Thymus (tissue), 11 donors: ENCODE results near the gene GALNTL6. TPM values are rescaled to one million over a fixed set of nuclear protein-coding genes. Genes with fewer than 3 reads are reported as not detected.

ENCODE experiments used
- DNase-seq, 9 donors: peaks; one replicate each; pipeline ENCODE4 v3.0.0-alpha.2; 2013; ENCODE audit warnings: low spot score in 9 of 9, low read depth in 6 of 9, missing footprints in 1 of 9
- H3K27ac ChIP-seq, 2 donors: one replicate each; pipeline ENCODE4 v1.5.1; 2013; ENCODE audit warnings: control low read depth in 1 of 2, low read depth in 1 of 2, low read length in 1 of 2, mild to moderate bottlenecking in 1 of 2, moderate library complexity in 1 of 2
- H3K27me3 ChIP-seq, 2 donors: one replicate each; pipeline ENCODE4 v1.5.1; 2013; ENCODE audit warnings: low read length in 1 of 2; ENCODE audit not compliant: control insufficient read depth in 2 of 2, insufficient read depth in 1 of 2
- H3K36me3 ChIP-seq, 2 donors: one replicate each; pipeline ENCODE4 v1.5.1; 2013; ENCODE audit warnings: low read length in 1 of 2, mild to moderate bottlenecking in 1 of 2, moderate library complexity in 1 of 2; ENCODE audit not compliant: control insufficient read depth in 2 of 2, insufficient read depth in 2 of 2
- H3K4me1 ChIP-seq, 2 donors: one replicate each; pipeline ENCODE4 v1.5.1; 2013; ENCODE audit warnings: low read length in 2 of 2; ENCODE audit not compliant: control insufficient read depth in 2 of 2, insufficient read depth in 2 of 2
- H3K4me3 ChIP-seq, 2 donors: one replicate each; pipeline ENCODE4 v1.5.1; 2013; ENCODE audit warnings: low read length in 2 of 2, control low read depth in 1 of 2, mild to moderate bottlenecking in 1 of 2
- H3K9me3 ChIP-seq, 2 donors: one replicate each; pipeline ENCODE4 v1.5.1; 2013; ENCODE audit warnings: low read length in 1 of 2, mild to moderate bottlenecking in 1 of 2; ENCODE audit not compliant: control insufficient read depth in 2 of 2, insufficient read depth in 1 of 2
- WGBS: extraction: QIAGEN DNeasy Blood & Tissue Kit; methylation state at CpG from one replicate; pipeline ENCODE4 v1.1.7; 2013; 5-methylcytosine and 5-hydroxymethylcytosine counted together
- polyA plus RNA-seq: library from polyadenylated mRNA; stranded (reverse); fragments of 200-250 nt; gene quantifications from one replicate; pipeline ENCODE4 v1.2.3, GENCODE V29; 2013
- total RNA-seq: library from RNA; stranded (reverse); fragments of 120-200 nt; gene quantifications from one replicate; pipeline ENCODE4 v1.2.4, GENCODE V29; 2013
- donor health status: healthy.

GALNTL6 gene
- total and polyA plus RNA-seq, 2 donors = 0.05 TPM

DNA sequence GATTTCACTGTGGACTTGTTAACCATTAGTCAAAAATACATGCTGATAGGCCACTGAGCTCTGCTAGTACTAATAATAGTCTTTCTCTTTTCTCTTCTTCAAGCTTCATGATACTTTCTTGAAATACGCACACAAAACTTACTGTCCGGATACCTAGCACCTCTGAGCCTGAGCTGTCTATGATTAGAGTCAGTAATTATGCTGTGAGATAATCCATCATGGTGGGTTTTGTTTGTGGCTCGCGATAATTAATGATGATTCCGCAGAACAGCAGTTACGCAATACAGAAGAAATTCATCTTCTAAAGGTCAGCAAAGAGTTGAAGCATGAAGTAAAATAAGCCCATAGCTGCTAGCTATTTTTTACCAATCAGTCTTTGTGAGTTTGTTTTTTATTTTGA, 843.9 kb downstream of the GALNTL6 start:
- Histone ChIP-seq H3K36me3 (no peaks in the 10 kb centered on the region), H3K27me3 (no peaks in the 10 kb centered on the region), H3K4me1 (no peaks in the 10 kb centered on the region), H3K4me3 (no peak overlapping the region), H3K27ac (no peak overlapping the region), H3K9me3 (no peaks in the 10 kb centered on the region)
- 97% methylated on average over 6 of the region's 6 CpGs for WGBS
- no peak for DNase-seq

DNA sequence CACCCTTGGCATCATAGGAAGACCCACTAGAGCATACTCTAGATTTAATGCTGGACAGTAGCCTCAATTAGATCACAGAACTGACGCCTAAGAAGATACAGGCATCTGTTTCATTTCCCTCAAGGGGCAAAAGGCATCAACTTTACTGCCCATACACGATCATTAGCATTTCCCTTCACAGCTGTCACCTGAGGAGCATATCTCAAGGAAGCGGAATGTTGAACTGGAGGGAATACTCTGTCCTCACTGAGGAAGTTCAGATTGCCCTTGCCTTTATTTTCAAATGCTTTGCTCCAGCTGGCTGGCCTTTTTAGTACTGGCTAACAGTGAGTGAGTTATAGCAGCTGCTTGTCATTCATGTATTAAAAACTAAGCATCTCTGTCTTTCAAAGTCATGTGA, 847.0 kb downstream of the GALNTL6 start:
- H3K27me3 ChIP-seq = no peaks in the 10 kb centered on the region
- no peak overlapping the region for H3K4me3 ChIP-seq
- no peaks in the 10 kb centered on the region for H3K9me3 ChIP-seq
- no peaks in the 10 kb centered on the region for H3K4me1 ChIP-seq
- H3K36me3 ChIP-seq = no peaks in the 10 kb centered on the region
- WGBS = 91% methylated on average over 3 of the region's 3 CpGs
- no peak overlapping the region for H3K27ac ChIP-seq
- no peak for DNase-seq

DNA sequence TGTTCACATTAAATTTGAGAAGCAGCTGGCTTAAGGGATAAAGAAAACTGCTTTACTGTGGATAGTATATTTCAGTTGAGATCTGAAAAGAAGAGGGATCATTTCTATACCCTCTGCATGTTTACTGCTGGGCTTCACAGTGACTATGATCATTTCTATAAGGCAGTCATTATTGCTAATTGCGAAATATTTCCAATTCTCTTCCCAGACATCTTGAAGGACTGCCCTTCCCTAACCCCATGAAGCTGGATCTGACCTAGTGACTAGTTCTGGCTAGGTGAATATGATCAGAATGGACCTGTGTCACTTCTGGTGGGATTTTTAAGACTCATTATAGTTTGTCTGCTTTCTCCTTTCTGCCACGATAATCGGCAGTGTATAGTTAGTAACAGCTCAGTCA, 848.9 kb downstream of the GALNTL6 start:
- no peak overlapping the region for H3K27ac ChIP-seq
- no peak for DNase-seq
- H3K4me3 ChIP-seq = no peak overlapping the region
- H3K9me3 ChIP-seq = no peaks in the 10 kb centered on the region
- no peaks in the 10 kb centered on the region for H3K36me3 ChIP-seq
- WGBS = 93% methylated on average over 3 of the region's 3 CpGs
- H3K4me1 ChIP-seq = no peaks in the 10 kb centered on the region
- no peaks in the 10 kb centered on the region for H3K27me3 ChIP-seq

DNA sequence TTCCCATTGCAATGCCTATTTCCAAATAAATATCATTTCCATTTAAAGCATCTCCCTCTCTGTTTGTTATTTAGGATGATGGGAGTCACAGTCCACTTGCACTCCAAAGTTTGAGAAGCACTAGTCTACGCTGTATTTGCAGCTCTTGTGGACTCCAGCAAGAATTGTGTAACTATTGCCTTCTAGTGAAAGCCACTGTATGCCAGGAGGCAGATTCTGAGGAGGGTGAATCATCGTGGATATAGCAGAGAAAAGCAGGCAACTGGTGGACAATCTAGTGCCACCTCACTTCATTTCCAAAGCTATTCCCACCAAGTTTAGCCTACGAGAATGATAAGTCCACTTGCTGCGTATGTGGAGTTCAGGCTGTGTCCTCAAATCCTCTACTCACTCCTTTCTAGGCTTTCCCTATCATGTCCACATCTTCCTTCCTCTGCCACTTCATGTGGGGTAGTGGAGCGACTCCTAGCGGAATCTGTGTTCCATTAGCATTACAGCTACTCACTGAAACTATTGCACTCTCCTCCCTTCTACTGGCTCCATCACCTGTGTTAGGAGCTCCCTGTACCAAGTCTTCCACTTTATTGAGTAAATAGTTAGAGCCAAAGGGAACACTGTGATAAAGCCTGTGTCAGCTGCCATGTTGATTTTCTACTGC, 853.6 kb downstream of the GALNTL6 start:
- DNase-seq = no peak
- Histone ChIP-seq H3K9me3 (no peaks in the 10 kb centered on the region), H3K36me3 (no peaks in the 10 kb centered on the region), H3K27me3 (no peaks in the 10 kb centered on the region), H3K4me3 (no peak overlapping the region), H3K27ac (no peak overlapping the region), H3K4me1 (no peaks in the 10 kb centered on the region)
- 93% methylated on average over 6 of the region's 6 CpGs for WGBS

DNA sequence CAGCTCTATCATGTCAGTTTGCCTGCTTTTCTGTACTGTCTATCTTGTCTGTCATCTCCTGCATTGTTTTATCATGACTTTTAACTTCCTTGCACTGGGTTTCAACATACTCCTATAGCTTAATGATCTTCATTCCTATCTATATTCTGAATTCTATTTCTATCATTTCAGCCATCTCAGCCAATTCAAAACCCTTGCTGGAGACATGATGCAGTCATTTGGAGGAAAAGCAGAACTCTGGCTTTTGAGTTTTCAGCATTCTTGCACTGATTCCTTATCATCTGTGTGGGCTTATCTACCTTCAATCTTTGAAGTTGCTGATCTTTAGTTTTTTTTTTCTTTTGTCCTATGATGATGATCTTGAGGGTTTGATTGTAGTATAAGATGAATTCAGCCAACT, 861.6 kb downstream of the GALNTL6 start:
- no peak overlapping the region for H3K27ac ChIP-seq
- H3K27me3 ChIP-seq = no peaks in the 10 kb centered on the region
- no peak for DNase-seq
- no peak overlapping the region for H3K4me3 ChIP-seq
- H3K9me3 ChIP-seq = no peaks in the 10 kb centered on the region
- H3K36me3 ChIP-seq = no peaks in the 10 kb centered on the region
- no peaks in the 10 kb centered on the region for H3K4me1 ChIP-seq

DNA sequence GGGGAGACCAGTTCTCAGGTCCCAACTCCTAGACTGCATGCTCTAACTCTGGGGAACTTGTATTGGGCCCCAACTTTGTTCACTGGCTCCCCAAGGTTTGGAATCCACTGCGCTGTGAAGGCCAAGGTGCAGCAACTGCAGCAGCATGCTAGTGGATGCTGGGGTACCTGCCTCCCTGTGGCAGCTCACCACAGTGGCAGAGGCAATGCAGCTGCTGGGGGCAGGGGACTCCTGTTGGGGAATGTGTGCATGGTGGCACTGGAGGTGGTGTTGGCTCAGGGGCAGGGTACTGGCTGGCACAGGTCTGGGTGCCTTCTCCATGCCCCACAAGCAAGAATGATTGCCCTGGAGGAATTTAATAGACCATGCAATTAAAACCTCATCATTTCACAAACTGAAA, 862.0 kb downstream of the GALNTL6 start:
- Histone ChIP-seq H3K4me3 (no peak overlapping the region), H3K27me3 (no peaks in the 10 kb centered on the region), H3K9me3 (no peaks in the 10 kb centered on the region), H3K36me3 (no peaks in the 10 kb centered on the region), H3K27ac (no peak overlapping the region), H3K4me1 (no peaks in the 10 kb centered on the region)
- DNase-seq = no peak
- 100% methylated on average over 1 of the region's 1 CpG for WGBS

DNA sequence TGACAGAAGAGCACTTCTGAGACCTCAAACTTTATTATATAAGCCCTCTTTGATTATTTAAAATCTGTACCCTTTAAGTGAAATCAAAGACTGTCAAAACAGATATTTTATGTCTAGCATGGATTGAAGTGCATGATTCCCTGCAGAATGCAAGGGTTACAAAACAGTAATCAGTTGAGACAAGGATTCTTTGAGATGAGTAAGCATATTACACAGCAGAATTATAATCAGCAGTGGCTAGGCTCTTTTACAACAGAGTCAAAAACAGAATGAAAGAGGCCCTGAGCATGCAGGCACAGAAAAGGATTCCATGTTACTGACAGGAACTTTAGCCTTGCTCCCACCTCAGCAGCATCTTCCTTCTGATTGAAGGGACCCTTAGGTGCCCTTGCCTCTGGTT, 867.5 kb downstream of the GALNTL6 start:
- no peak overlapping the region for H3K27ac ChIP-seq
- H3K4me3 ChIP-seq = no peak overlapping the region
- no peaks in the 10 kb centered on the region for H3K9me3 ChIP-seq
- H3K4me1 ChIP-seq = no peaks in the 10 kb centered on the region
- H3K36me3 ChIP-seq = no peaks in the 10 kb centered on the region
- no peaks in the 10 kb centered on the region for H3K27me3 ChIP-seq
- no peak for DNase-seq

DNA sequence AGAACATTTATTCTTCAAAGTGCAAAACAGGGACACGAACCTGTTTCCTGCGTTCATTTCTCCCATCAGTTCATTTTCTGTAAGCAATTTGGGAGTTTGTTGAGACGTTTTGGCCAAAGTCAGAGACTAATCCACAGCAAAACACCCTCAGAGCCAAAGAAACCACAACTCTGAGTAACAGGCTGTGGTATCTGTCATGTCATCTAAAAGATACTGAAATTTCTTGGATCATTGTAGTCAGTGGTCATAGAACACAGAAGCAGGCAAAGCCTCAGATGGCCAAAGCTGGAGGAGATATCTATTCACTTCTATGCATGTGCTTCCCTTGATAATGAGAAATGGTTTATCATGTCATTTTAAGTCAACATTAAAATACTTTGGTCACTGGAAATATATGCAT, 869.8 kb downstream of the GALNTL6 start:
- DNase-seq = no peak
- no peaks in the 10 kb centered on the region for H3K4me1 ChIP-seq
- 92% methylated on average over 3 of the region's 3 CpGs for WGBS
- H3K4me3 ChIP-seq = no peak overlapping the region
- H3K9me3 ChIP-seq = no peaks in the 10 kb centered on the region
- H3K27ac ChIP-seq = no peak overlapping the region
- H3K27me3 ChIP-seq = no peaks in the 10 kb centered on the region
- H3K36me3 ChIP-seq = no peaks in the 10 kb centered on the region

DNA sequence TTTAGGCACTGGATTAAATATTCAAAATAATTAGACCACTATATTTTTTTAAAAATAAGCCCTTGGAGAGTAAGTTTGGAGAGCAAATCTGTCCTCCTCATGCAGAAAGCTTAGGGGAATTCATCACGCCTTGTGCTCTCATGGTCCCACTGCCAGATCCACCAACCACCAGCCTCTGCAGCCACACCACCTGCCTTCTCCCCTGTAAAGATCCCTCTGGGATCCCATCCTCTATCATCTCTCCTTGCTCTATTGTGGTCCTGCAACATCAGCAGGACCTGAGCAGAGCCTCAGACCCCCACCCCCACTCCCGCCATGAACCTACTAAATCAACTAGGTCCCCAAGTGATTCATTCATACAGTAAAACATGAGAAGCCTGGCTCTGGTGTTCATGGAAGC, 872.8 kb downstream of the GALNTL6 start:
- H3K9me3 ChIP-seq = no peaks in the 10 kb centered on the region
- no peak overlapping the region for H3K27ac ChIP-seq
- no peaks in the 10 kb centered on the region for H3K36me3 ChIP-seq
- 96% methylated on average over 2 of the region's 2 CpGs for WGBS
- DNase-seq = no peak
- H3K4me3 ChIP-seq = no peak overlapping the region
- no peaks in the 10 kb centered on the region for H3K27me3 ChIP-seq
- no peaks in the 10 kb centered on the region for H3K4me1 ChIP-seq

DNA sequence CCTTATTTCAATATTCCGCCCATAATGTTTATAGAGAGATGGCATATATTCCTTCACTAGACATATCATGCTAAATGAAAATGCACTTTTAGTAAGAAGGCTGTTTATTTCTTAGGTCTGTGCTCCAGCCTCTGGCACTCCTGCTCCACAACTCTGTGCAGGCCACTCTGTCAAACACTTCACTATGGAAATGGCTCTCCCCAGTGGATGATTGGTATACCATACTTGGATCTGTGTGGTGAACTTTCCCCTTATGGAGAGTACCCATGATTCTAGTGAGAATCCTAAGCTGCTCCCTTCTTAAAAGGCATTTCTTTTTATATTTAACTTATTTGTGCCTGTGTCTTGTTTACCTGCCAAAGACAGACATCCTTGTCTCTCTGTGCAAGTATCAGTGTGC, 875.3 kb downstream of the GALNTL6 start:
- no peak for DNase-seq
- H3K36me3 ChIP-seq = no peaks in the 10 kb centered on the region

More for the DNA sequence above, 875.3 kb downstream of the GALNTL6 start:
- no peak overlapping the region for H3K4me3 ChIP-seq
- H3K27me3 ChIP-seq = no peaks in the 10 kb centered on the region
- WGBS = 95% methylated on average over 1 of the region's 1 CpG
- H3K9me3 ChIP-seq = peaks cover 0 to 3% of the 10 kb centered on the region in 2 donors
- H3K4me1 ChIP-seq = no peaks in the 10 kb centered on the region
- no peak overlapping the region for H3K27ac ChIP-seq
